HG03066 (cell line): Measurements from ENCODE around the gene OR6K2.
"Not testable (repeated sequence)": the region's sequence is repeated elsewhere in the genome, so short reads cannot be mapped to it uniquely, and the experiment has no call there.

ENCODE experiments used
- ATAC-seq: cut with Tn5 transposase; IDR thresholded peaks from one replicate; pipeline ENCODE4 v1.9.1; 2021; ENCODE audit warnings: low read depth; ENCODE audit not compliant: unreplicated experiment

OR6K2 gene

DNA sequence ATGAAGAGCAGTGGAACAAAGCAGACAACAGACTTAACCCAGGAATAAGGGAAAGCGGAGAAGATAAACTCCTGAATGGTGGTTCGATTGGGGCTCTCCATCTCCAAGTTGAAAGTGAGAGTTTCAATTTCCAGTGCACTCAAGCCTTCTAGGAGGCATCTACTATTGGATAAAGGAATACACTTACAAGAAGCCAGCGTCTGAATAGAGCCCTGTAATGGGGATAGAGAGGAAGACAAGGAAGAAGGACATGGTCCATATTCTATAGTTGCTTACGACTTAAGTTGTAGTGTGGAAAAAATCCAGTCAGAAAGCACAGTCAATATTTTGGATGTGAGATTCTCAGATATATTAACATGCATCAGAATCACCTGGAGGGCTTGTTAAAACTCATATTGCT lies at the start of gene OR6K2:
TSS of gene OR6K2 (minus strand) at position 101 of the 400 bp plus-strand sequence. CDS start at position 101, 0 bp downstream.
- no peak for ATAC-seq

DNA sequence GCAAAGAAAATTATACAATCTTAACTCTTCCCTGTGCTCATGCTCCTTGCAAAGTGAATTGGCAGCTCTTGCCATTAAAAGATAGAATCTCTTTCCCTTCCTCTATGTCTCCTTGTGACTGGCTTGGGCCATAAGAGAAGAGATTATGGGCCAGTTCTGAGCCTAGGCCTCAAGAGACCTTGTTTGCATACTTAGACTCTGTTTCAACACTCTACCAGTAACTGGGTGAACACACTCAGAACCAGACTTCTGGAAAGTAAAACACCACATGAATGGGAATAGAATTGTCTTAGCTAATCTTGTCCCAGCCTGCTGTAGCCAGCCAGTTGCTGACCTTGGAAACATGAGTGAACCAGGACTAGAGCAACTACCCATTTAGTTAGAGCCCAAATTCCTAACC lies 35.4 kb upstream of the OR6K2 start:
- no peak for ATAC-seq

DNA sequence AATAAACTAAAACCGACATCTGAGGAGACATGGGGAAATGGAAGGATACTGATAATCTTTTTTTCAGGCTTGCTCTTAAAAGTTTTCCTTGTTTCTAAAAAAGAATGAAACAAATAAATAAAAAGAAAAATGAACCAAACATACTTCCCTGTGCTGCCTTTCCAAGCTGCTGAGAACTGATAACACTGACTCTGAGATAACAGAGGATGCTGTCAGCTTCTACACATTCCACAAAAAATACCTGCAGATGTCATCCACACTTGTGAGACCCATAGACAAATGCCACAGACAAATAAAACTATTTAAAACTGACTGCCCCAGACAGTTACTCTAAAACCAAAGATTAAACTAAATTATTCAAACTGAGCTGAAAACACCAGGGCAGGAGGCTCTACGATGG lies 32.1 kb upstream of the OR6K2 start:
- no peak for ATAC-seq

- no peak for ATAC-seq
These were observed 31.3 kb upstream of the OR6K2 start for GRCh38 chr1:158731707-158732106.

GRCh38 chr1:158730453-158730852 lies 30.0 kb upstream of the OR6K2 start:
- ATAC-seq, result no peak

GRCh38 chr1:158728510-158729225 lies 28.2 kb upstream of the OR6K2 start:
- ATAC-seq, result no peak

DNA sequence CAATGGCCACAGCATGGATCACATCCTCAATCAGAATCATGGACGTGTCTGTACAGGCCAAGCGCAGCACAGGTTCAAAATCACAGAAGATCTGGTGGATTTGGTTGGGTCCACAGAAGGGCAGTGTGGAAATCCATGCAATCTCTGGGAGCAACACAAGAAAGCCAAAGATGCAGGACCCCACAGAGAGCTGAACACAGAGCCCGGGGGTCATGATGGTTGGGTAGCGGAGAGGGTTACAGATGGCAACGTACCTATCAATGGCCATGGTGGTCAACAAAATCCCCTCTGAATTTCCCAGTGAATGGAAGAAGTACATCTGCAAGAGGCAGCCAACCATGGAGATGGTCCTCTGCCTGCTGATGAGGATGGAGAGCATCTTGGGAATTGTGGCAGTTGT lies 24.0 kb upstream of the OR6K2 start:
- ATAC-seq, result no peak

DNA sequence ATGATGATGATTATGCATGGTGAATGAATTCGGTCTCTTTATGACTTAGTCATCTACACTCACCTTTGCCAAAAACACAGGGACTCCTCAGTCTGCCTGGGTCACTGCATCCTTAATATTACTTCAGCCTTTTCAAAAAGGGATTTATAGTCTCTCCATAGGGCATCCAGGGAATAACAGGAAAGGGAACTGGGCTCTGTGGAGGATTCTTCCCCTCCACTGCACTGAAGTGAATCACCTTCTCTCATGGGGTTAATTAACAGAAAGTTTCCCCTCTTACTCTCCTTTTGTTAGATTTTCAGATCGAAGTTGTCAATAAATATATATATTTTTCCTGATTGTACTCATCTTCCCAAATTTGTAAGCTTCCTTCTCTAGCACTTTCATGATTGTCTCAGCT lies 20.2 kb upstream of the OR6K2 start, which contains the start of gene OR6K3:
TSS of gene OR6K3 (minus strand) at position 101 of the 400 bp plus-strand sequence. CDS start 2,605 bp downstream, outside the sequence.
- no peak for ATAC-seq

DNA sequence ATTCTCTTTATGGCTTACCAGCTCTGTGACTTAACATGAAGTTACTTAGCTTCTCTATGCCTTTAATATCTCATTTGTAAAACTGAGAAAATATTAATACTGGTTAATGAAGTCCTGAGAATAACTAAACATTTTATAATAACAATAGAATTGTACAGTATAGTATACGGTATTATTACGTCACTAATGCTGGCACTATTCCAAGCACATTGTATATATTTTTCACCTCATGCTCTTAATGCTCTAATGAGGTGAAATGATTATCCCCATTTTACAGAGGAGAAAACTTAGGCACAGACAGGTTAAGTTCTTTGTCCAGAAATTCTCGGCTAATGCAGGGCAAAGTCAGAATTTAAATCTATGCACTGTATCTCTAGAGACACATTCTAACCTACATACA lies 19.2 kb upstream of the OR6K2 start:
- ATAC-seq, result no peak

- ATAC-seq, result no peak
These were observed 16.9 kb upstream of the OR6K2 start for GRCh38 chr1:158717344-158717743.

- no peak for ATAC-seq
These were observed 15.9 kb upstream of the OR6K2 start for GRCh38 chr1:158716335-158716734.

GRCh38 chr1:158714754-158715153 lies 14.3 kb upstream of the OR6K2 start:
- no peak for ATAC-seq

DNA sequence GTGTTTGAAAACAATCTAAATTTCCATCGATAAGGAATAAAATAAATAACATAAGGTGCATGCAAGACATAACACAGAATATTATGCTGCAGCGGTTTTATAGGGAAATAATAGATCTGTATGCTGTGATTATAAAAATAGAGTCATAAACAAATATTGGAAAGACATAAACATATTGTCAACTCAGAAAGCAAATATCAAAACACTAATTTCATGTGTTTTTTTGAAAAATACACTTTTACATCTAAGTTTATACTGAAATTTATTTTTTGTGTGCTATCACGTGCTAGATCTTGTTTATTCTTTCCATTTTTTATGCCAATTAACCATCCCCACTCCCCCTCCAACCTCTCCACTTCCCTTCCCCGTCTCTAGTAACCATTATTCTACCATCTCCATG lies 10.6 kb upstream of the OR6K2 start:
- ATAC-seq, result no peak

GRCh38 chr1:158706096-158706495 lies 5.6 kb upstream of the OR6K2 start:
- ATAC-seq, result no peak

- no peak for ATAC-seq
These were observed 5.9 kb downstream of the OR6K2 start for GRCh38 chr1:158694596-158694995.

DNA sequence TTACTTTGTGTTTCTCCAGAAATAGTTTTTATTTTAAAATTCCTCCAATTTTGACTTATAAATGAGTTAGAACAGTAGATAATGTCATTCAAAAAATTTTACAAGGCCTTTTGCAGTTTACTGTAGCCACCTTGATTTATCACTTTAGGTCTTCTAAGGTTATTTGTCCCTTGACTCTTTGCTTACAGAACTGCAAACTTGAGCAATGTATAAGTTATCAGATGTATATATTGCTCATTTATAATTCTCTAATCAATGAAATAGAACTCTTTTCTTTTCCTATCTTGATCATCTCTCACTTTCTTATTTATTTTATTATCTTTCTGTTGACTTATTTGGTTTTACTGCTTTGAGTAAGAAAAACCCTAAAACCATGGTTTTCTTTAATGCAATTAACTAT lies 8.1 kb downstream of the OR6K2 start:
- no peak for ATAC-seq

DNA sequence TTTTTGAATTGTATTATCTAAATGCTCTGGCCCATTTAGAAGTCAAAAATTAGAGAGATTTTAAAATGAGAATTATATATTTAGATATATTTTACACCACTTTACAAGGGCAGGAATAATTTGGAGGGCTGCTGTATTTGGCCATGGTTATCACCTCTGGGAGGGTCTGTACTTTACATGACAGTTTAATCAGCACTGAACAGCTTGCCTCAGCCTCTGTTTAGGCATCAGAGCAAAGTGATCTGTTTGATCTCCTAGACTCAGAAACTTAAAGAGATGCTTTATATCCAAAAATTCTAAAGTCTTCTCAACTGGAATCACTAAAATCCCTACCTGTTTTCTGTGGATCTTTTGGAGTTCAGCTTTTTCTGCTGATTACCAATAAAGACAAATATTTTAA lies 8.5 kb downstream of the OR6K2 start:
- ATAC-seq, result no peak

DNA sequence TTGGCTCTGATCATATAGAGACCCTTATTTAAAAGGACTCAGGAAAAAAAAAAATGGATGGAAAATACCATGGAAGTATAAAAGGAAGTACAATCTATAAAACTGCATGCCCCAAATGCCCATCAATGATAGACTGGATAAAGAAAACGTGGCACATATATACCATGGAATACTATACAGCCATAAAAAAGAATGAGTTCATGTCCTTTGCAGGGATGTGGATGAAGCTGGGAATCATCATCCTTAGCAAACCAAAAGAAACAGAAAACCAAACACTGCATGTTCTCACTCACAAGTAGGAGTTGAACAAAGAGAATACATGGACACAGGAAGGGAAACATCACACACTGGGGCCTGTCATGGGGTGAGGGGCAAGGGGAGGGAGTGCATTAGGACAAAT lies 9.3 kb downstream of the OR6K2 start:
- not testable (repeated sequence) for ATAC-seq

DNA sequence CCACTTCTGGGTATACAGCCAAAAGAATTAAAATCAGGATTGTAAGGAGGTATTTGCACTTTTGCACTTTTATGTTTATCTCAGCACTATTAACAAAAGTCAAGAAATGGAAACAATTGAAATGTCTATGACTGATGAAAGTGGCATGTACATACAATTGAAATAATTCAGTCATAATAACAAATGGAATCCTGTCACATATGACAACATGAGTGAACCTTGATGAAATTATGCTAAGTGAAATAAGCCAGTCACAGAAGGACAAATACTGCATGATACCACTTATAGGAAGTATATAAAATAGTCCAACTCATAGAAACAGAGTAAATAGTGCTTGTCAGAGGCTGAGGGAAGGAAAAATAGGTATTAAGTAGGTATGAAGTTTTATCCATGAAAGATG lies 10.6 kb downstream of the OR6K2 start:
- no peak for ATAC-seq

DNA sequence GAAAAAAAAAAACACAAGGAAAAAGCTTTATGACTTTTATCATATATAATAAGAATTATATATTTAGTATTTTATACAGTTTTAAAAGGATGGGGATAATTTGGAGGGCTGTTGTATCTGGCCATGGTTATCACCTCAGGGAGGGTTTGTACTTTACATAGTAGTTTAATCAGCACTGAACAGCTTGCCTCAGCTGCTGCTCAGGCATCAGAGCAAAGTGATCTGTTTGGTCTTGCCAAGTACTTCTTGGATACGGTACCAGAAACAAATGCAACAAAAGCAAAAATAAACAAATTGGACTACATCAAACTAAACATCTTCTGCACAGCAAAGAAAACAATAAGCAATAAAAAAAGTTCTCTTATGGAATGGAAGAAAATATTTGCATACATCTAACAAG lies 11.3 kb downstream of the OR6K2 start:
- ATAC-seq, result no peak

DNA sequence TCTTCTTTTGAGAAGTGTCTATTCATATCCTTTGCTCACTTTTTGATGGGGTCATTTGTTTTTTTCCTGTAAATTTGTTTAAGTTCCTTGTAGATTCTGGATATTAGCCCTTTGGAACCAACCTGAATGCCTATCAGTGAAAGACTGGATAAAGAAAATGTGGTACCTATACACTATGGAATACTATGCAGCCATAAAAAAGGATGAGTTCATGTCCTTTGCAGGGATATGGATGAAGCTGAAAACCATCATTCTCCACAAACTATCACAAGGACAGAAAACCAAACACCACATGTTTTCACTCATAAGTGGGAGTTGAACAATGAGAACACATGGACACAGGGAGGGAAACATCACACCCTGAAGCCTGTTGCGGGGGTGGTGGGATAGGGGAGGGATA lies 12.1 kb downstream of the OR6K2 start:
- not testable (repeated sequence) for ATAC-seq

DNA sequence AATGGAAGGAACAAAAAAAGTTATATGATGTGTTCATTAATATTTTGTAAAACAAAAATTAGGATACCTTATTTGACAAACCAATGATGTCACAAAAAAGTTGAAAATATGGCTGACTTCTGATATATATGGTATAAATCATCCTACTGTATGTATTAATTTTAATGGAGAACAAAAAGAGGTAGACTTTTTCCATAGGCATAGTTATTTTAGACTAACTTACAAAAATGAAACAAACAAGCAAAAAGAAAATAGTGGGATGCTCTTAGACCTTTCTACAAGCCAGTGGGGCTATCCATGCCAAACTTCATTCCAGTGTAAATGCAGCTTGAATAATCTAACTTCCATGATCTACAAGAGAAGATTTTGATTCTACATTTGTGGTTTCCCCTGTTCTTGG lies 13.4 kb downstream of the OR6K2 start:
- ATAC-seq, result no peak
